Measurements from ENCODE around the gene DUSP22. TPM values are rescaled to one million over a fixed set of nuclear protein-coding genes. Genes with fewer than 3 reads are reported as not detected.

Gene DUSP22
- total and polyA plus RNA-seq, 2 donors (not counting 1 experiment from before 2014, with no cell fraction given) = 117 to 133 TPM

- Histone ChIP-seq H3K79me2 (ENCODE audit: control insufficient read depth, insufficient read depth, low read length) (peaks cover 3% of the 10 kb centered on the region), H3K27me3 (replicated peaks in 1 of 4; ENCODE audit: control extremely low read depth in 1 of 4, control insufficient read depth in 3 of 4, insufficient read depth in 4 of 4, low read length in 3 of 4) (no peaks in the 10 kb centered on the region), H3K9ac (ENCODE audit: low read length) (no peak overlapping the region), H3K4me2 (replicated peaks; ENCODE audit: low read depth, low read length, poor library complexity, severe bottlenecking) (no peak overlapping the region), H3K36me3 (replicated peaks in 1 of 2; ENCODE audit: control extremely low read depth in 1 of 2, control insufficient read depth in 1 of 2, extremely low read depth in 1 of 2, insufficient read depth in 2 of 2, low read length in 1 of 2) (peaks cover 0 to 32% of the 10 kb centered on the region in 2 experiments), H3K4me1 (ENCODE audit: control insufficient read depth in 2 of 2, insufficient read depth in 2 of 2, low read length in 2 of 2) (peaks cover 11 to 17% of the 10 kb centered on the region in 2 donors), H3K4me3 (ENCODE audit: control extremely low read depth in 1 of 5, extremely low read depth in 1 of 5, insufficient read depth in 1 of 5, low read depth in 2 of 5, low read length in 4 of 5) (no peak overlapping the region), H3K9me3 (ENCODE audit: control extremely low read depth in 1 of 3, control insufficient read depth in 2 of 3, insufficient read depth in 1 of 3, low read length in 2 of 3) (no peaks in the 10 kb centered on the region), H4K20me1 (ENCODE audit: control insufficient read depth, insufficient read depth, low read length, poor library complexity, severe bottlenecking) (no peaks in the 10 kb centered on the region), H3K27ac (ENCODE audit: low read length in 2 of 2) (no peak overlapping the region), H2AFZ (ENCODE audit: insufficient read depth, low read depth, low read length, poor library complexity, severe bottlenecking) (no peak overlapping the region)
- WGBS (ENCODE audit: insufficient coverage) = 100% methylated on average over 6 of the region's 7 CpGs
- Mint-ChIP-seq H3K27ac (no peak overlapping the region), H3K27me3 (no peaks in the 10 kb centered on the region), H3K9me3 (ENCODE audit: insufficient read depth) (no peaks in the 10 kb centered on the region), H3K4me3 (no peak overlapping the region), H3K4me1 (peaks cover 11% of the 10 kb centered on the region)
- DNase-seq = no peak
- no peak for ATAC-seq (ENCODE audit: low read depth)
- intact Hi-C loops (cut with micrococcal nuclease) = no loop called here
- TF ChIP-seq EZH2 (IDR thresholded peaks at IDR 0.05; ENCODE audit: borderline replicate concordance, insufficient read depth, low read depth, low read length, poor library complexity, severe bottlenecking) = no peak
- TF ChIP-seq, protein P1, sequence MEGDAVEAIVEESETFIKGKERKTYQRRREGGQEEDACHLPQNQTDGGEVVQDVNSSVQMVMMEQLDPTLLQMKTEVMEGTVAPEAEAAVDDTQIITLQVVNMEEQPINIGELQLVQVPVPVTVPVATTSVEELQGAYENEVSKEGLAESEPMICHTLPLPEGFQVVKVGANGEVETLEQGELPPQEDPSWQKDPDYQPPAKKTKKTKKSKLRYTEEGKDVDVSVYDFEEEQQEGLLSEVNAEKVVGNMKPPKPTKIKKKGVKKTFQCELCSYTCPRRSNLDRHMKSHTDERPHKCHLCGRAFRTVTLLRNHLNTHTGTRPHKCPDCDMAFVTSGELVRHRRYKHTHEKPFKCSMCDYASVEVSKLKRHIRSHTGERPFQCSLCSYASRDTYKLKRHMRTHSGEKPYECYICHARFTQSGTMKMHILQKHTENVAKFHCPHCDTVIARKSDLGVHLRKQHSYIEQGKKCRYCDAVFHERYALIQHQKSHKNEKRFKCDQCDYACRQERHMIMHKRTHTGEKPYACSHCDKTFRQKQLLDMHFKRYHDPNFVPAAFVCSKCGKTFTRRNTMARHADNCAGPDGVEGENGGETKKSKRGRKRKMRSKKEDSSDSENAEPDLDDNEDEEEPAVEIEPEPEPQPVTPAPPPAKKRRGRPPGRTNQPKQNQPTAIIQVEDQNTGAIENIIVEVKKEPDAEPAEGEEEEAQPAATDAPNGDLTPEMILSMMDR (IDR thresholded peaks at IDR 0.05) = no peak
- ChIA-PET CTCF (interaction anchor here (0.5 kb wide), 1 partner anchor 10 kb away, joined by 4 read pairs; no protein-coding TSS in a partner anchor), POLR2A (no interaction called here)
Observed at GRCh38 chr6:281469-282103, 10.7 kb upstream of the DUSP22 start.

DNA sequence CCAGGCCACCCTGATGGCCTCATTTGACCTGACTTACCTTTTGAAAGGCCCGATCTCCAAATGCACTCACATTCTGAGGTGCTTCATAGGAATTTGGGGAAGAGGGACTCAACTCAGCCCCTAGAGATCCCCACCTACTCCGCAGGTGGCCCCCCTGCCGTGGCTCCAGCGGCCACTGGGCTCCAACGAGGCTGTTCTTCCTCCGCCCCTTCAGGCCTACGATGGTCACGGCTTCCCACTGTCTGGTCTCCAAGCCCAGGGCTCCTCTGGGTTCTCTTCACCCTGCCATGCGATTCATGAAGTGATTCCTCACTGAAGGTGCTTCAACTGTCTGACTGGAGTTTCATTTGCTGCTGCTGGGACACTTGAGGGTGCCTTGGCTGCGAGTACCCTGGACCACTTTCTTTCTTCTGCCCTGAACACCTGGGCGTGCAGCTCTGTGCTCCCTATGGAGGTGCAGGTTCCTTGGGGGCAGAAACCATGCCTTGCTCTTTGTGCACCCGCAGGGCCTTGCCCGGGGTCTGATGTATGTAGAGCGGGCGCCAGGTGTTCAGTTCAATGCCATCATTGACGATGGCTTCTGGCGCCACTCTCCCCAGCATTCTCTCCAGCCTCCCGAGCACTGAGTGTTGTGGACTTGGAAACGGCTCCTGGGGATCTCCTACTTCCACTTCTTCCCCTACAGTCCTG is 10.0 kb upstream of the DUSP22 start:
- H3K27ac Mint-ChIP-seq = no peak overlapping the region
- ChIA-PET CTCF (interaction anchor here (0.5 kb wide), 1 partner anchor 9 kb away, joined by 4 read pairs; no protein-coding TSS in a partner anchor), POLR2A (no interaction called here)
- H3K27me3 ChIP-seq (replicated peaks in 1 of 4; ENCODE audit: control extremely low read depth in 1 of 4, control insufficient read depth in 3 of 4, insufficient read depth in 4 of 4, low read length in 3 of 4) = no peaks in the 10 kb centered on the region
- peaks cover 0 to 32% of the 10 kb centered on the region in 2 experiments for H3K36me3 ChIP-seq (replicated peaks in 1 of 2; ENCODE audit: control extremely low read depth in 1 of 2, control insufficient read depth in 1 of 2, extremely low read depth in 1 of 2, insufficient read depth in 2 of 2, low read length in 1 of 2)
- no peak for TF ChIP-seq EZH2 (IDR thresholded peaks at IDR 0.05; ENCODE audit: borderline replicate concordance, insufficient read depth, low read depth, low read length, poor library complexity, severe bottlenecking)
- TF ChIP-seq, protein P1 (IDR thresholded peaks at IDR 0.05) = no peak
- intact Hi-C loops (cut with micrococcal nuclease) = no loop called here
- H3K4me1 ChIP-seq (ENCODE audit: control insufficient read depth in 2 of 2, insufficient read depth in 2 of 2, low read length in 2 of 2) = peaks cover 19 to 24% of the 10 kb centered on the region in 2 donors
- H3K9ac ChIP-seq (ENCODE audit: low read length) = no peak overlapping the region
- no peaks in the 10 kb centered on the region for H4K20me1 ChIP-seq (ENCODE audit: control insufficient read depth, insufficient read depth, low read length, poor library complexity, severe bottlenecking)
- H3K4me2 ChIP-seq (replicated peaks; ENCODE audit: low read depth, low read length, poor library complexity, severe bottlenecking) = no peak overlapping the region
- DNase-seq = no peak
- H3K4me3 Mint-ChIP-seq = no peak overlapping the region
- no peak overlapping the region for H2AFZ ChIP-seq (ENCODE audit: insufficient read depth, low read depth, low read length, poor library complexity, severe bottlenecking)
- WGBS (ENCODE audit: insufficient coverage) = 95% methylated on average over 19 of the region's 19 CpGs
- no peak overlapping the region for H3K4me3 ChIP-seq (ENCODE audit: control extremely low read depth in 1 of 5, extremely low read depth in 1 of 5, insufficient read depth in 1 of 5, low read depth in 2 of 5, low read length in 4 of 5)
- no peak overlapping the region for H3K27ac ChIP-seq (ENCODE audit: low read length in 2 of 2)
- H3K27me3 Mint-ChIP-seq = no peaks in the 10 kb centered on the region
- no peak for ATAC-seq (ENCODE audit: low read depth)
- H3K79me2 ChIP-seq (ENCODE audit: control insufficient read depth, insufficient read depth, low read length) = peaks cover 3% of the 10 kb centered on the region
- H3K9me3 Mint-ChIP-seq (ENCODE audit: insufficient read depth) = no peaks in the 10 kb centered on the region
- H3K9me3 ChIP-seq (ENCODE audit: control extremely low read depth in 1 of 3, control insufficient read depth in 2 of 3, insufficient read depth in 1 of 3, low read length in 2 of 3) = no peaks in the 10 kb centered on the region
- H3K4me1 Mint-ChIP-seq = peaks cover 18% of the 10 kb centered on the region
